IPS-15b (cell line): Measurements from ENCODE around the gene CPSF6.
A peak's percentile ranks its signal among the peaks of the same experiment; 100 is the strongest.
"Not testable (repeated sequence)": the region's sequence is repeated elsewhere in the genome, so short reads cannot be mapped to it uniquely, and the experiment has no call there.

Source experiments
- H3K27me3 ChIP-seq: one replicate; pipeline ENCODE4 v1.6.1; 2013; ENCODE audit warnings: low read length; ENCODE audit not compliant: control insufficient read depth, insufficient read depth
- H3K36me3 ChIP-seq: one replicate; pipeline ENCODE4 v1.6.1; 2013; ENCODE audit warnings: low read length; ENCODE audit not compliant: control insufficient read depth, insufficient read depth
- H3K4me1 ChIP-seq: one replicate; pipeline ENCODE4 v1.6.1; 2013; ENCODE audit warnings: mild to moderate bottlenecking, low read length; ENCODE audit not compliant: control insufficient read depth, insufficient read depth
- H3K4me3 ChIP-seq: one replicate; pipeline ENCODE4 v1.5.1; 2013; ENCODE audit warnings: low read depth, low read length
- H3K9ac ChIP-seq: one replicate; pipeline ENCODE4 v1.6.1; 2013; ENCODE audit warnings: low read depth, mild to moderate bottlenecking, low read length
- H3K9me3 ChIP-seq: one replicate; pipeline ENCODE4 v1.6.1; 2013; ENCODE audit warnings: mild to moderate bottlenecking, low read length; ENCODE audit not compliant: control insufficient read depth, insufficient read depth

Gene CPSF6

GRCh38 chr12:69265633-69266032 is 26.3 kb downstream of the CPSF6 start:
- not testable (repeated sequence) for H3K4me1 ChIP-seq, H3K9me3 ChIP-seq, H3K4me3 ChIP-seq, H3K9ac ChIP-seq, H3K27me3 ChIP-seq
- peaks cover 12% of the 10 kb centered on the region for H3K36me3 ChIP-seq

GRCh38 chr12:69266036-69266635 is 26.8 kb downstream of the CPSF6 start:
- Histone ChIP-seq H3K4me1 (no peaks in the 10 kb centered on the region), H3K36me3 (peaks cover 9% of the 10 kb centered on the region), H3K9me3 (no peaks in the 10 kb centered on the region), H3K4me3 (no peak overlapping the region), H3K27me3 (no peaks in the 10 kb centered on the region), H3K9ac (no peak overlapping the region)

- no peak overlapping the region for H3K4me3 ChIP-seq
- H3K4me1 ChIP-seq: no peaks in the 10 kb centered on the region
- H3K27me3 ChIP-seq: no peaks in the 10 kb centered on the region
- H3K36me3 ChIP-seq: no peaks in the 10 kb centered on the region
- H3K9me3 ChIP-seq: no peaks in the 10 kb centered on the region
- no peak overlapping the region for H3K9ac ChIP-seq
Measured at GRCh38 chr12:69269736-69270135, 30.4 kb downstream of the CPSF6 start.

GRCh38 chr12:69272511-69272910 is 33.1 kb downstream of the CPSF6 start:
- no peak overlapping the region for H3K9ac ChIP-seq
- no peaks in the 10 kb centered on the region for H3K36me3 ChIP-seq
- H3K4me3 ChIP-seq: no peak overlapping the region
- no peaks in the 10 kb centered on the region for H3K9me3 ChIP-seq
- no peaks in the 10 kb centered on the region for H3K27me3 ChIP-seq
- H3K4me1 ChIP-seq: no peaks in the 10 kb centered on the region

- H3K4me1 ChIP-seq: no peaks in the 10 kb centered on the region
- no peak overlapping the region for H3K9ac ChIP-seq
- no peak overlapping the region for H3K4me3 ChIP-seq
- H3K27me3 ChIP-seq: no peaks in the 10 kb centered on the region
- H3K9me3 ChIP-seq: no peaks in the 10 kb centered on the region
- H3K36me3 ChIP-seq: no peaks in the 10 kb centered on the region
Measured at GRCh38 chr12:69274861-69275260, 35.5 kb downstream of the CPSF6 start.

GRCh38 chr12:69275471-69275891 is 36.1 kb downstream of the CPSF6 start:
- no peaks in the 10 kb centered on the region for H3K4me1 ChIP-seq
- H3K9me3 ChIP-seq: no peaks in the 10 kb centered on the region
- H3K27me3 ChIP-seq: no peaks in the 10 kb centered on the region
- H3K36me3 ChIP-seq: no peaks in the 10 kb centered on the region
- H3K9ac ChIP-seq: no peak overlapping the region
- no peak overlapping the region for H3K4me3 ChIP-seq

- Histone ChIP-seq H3K4me1 (peaks cover 2% of the 10 kb centered on the region), H3K36me3 (no peaks in the 10 kb centered on the region), H3K4me3 (no peak overlapping the region), H3K27me3 (no peaks in the 10 kb centered on the region), H3K9ac (no peak overlapping the region), H3K9me3 (no peaks in the 10 kb centered on the region)
Measured at GRCh38 chr12:69278814-69279782, 39.7 kb downstream of the CPSF6 start.

GRCh38 chr12:69284131-69284530 is 44.8 kb downstream of the CPSF6 start:
- Histone ChIP-seq H3K27me3 (no peaks in the 10 kb centered on the region), H3K9ac (no peak overlapping the region), H3K9me3 (no peaks in the 10 kb centered on the region), H3K4me3 (peak overlapping the region; percentile 28), H3K4me1 (peaks cover 7% of the 10 kb centered on the region), H3K36me3 (no peaks in the 10 kb centered on the region)

- Histone ChIP-seq H3K9ac (no peak overlapping the region), H3K4me1 (peaks cover 10% of the 10 kb centered on the region), H3K36me3 (no peaks in the 10 kb centered on the region), H3K4me3 (no peak overlapping the region), H3K27me3 (no peaks in the 10 kb centered on the region), H3K9me3 (no peaks in the 10 kb centered on the region)
Measured at GRCh38 chr12:69287556-69287955, 48.2 kb downstream of the CPSF6 start.

GRCh38 chr12:69290545-69291277 is 51.3 kb downstream of the CPSF6 start:
- H3K9me3 ChIP-seq: no peaks in the 10 kb centered on the region
- no peak overlapping the region for H3K9ac ChIP-seq

GRCh38 chr12:69291278-69291593 is 51.9 kb downstream of the CPSF6 start:
- Histone ChIP-seq H3K9ac (no peak overlapping the region), H3K4me1 (peaks cover 2% of the 10 kb centered on the region), H3K36me3 (no peaks in the 10 kb centered on the region), H3K9me3 (no peaks in the 10 kb centered on the region), H3K27me3 (no peaks in the 10 kb centered on the region), H3K4me3 (no peak overlapping the region)

More at GRCh38 chr12:69290545-69291277, 51.3 kb downstream of the CPSF6 start:
- no peak overlapping the region for H3K4me3 ChIP-seq
- H3K27me3 ChIP-seq: no peaks in the 10 kb centered on the region
- no peaks in the 10 kb centered on the region for H3K36me3 ChIP-seq
- peaks cover 2% of the 10 kb centered on the region for H3K4me1 ChIP-seq
